Skeletal muscle tissue (tissue), 4 donors: ENCODE measurements around the gene ABCG4. TPM values are rescaled to one million over a fixed set of nuclear protein-coding genes. Genes with fewer than 3 reads are reported as not detected.
"Not testable (repeated sequence)": the region's sequence is repeated elsewhere in the genome, so short reads cannot be mapped to it uniquely, and the experiment has no call there.

Source experiments
- H3K27ac ChIP-seq: one replicate; pipeline ENCODE4 v1.7.0; 2013; ENCODE audit warnings: mild to moderate bottlenecking, low read depth, low read length, inconsistent platforms
- H3K27me3 ChIP-seq, 3 donors: one replicate each; pipeline ENCODE4 v1.7.0; 2013; ENCODE audit warnings: low read length in 3 of 3; ENCODE audit not compliant: control insufficient read depth in 3 of 3, insufficient read depth in 3 of 3
- H3K36me3 ChIP-seq, 3 donors: one replicate each; pipeline ENCODE4 v1.7.0; 2013; ENCODE audit warnings: low read length in 3 of 3; ENCODE audit not compliant: control insufficient read depth in 3 of 3, insufficient read depth in 3 of 3
- H3K4me1 ChIP-seq, 3 donors: one replicate each; pipeline ENCODE4 v1.7.0; 2013; ENCODE audit warnings: low read length in 3 of 3, mild to moderate bottlenecking in 3 of 3; ENCODE audit not compliant: control insufficient read depth in 3 of 3, insufficient read depth in 3 of 3
- H3K4me3 ChIP-seq, 3 donors: one replicate each; pipeline ENCODE4 v1.7.0; 2013; ENCODE audit warnings: low read length in 3 of 3
- H3K9ac ChIP-seq, 3 donors: one replicate each; pipeline ENCODE4 v1.7.0; 2013; ENCODE audit warnings: low read length in 3 of 3, mild to moderate bottlenecking in 3 of 3, moderate library complexity in 2 of 3, low read depth in 1 of 3
- H3K9me3 ChIP-seq, 3 donors: one replicate each; pipeline ENCODE4 v1.7.0; 2013; ENCODE audit warnings: low read length in 3 of 3; ENCODE audit not compliant: control insufficient read depth in 3 of 3
- total RNA-seq: library from RNA; depleted of rRNA; stranded (reverse); fragments of >200 nt; gene quantifications from one replicate; pipeline ENCODE4 v1.2.3, GENCODE V29; 2014
- donor health status: Osteomylitis.

The ABCG4 gene
- total RNA-seq, 1 donor from 2014 or later: under 0.01 TPM

DNA sequence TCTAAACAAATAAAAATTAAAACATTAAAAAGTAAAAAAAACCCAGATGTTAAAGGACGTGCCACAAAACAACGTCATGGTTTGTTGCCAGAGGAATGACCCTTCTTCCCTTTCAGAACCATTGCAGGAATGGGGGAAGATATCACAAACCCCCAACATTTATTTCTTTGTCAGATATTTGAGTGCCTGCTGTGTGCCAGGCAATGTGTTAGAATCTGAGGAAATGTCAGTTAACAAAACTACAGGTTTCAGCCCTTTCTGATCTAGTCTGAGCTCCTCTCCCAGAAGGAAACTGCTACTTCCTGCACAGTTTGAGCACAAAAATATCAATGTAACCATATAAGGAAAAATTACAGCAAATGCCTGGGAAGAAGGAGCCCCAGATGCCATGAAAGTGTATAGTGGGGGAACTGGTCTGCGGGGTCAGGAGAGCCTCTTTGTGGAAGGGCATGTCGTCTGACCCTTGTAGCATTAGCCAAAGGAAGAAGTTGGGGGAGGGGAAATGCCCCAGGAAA is 29.4 kb downstream of the ABCG4 start:
- H3K4me3 ChIP-seq: no peak overlapping the region
- no peaks in the 10 kb centered on the region for H3K27me3 ChIP-seq
- H3K4me1 ChIP-seq: no peaks in the 10 kb centered on the region
- H3K36me3 ChIP-seq: peaks cover 48 to 52% (median 50%) of the 10 kb centered on the region in 3 donors
- no peak overlapping the region for H3K27ac ChIP-seq
- H3K9me3 ChIP-seq: no peaks in the 10 kb centered on the region
- no peak overlapping the region for H3K9ac ChIP-seq

- no peaks in the 10 kb centered on the region for H3K9me3 ChIP-seq
- no peak overlapping the region for H3K27ac ChIP-seq
- H3K4me1 ChIP-seq: no peaks in the 10 kb centered on the region
- H3K27me3 ChIP-seq: no peaks in the 10 kb centered on the region
- H3K36me3 ChIP-seq: peaks cover 44 to 49% (median 44%) of the 10 kb centered on the region in 3 donors
- H3K4me3 ChIP-seq: no peak overlapping the region
- H3K9ac ChIP-seq: no peak overlapping the region
Measured at GRCh38 chr11:119179342-119179741, 30.5 kb downstream of the ABCG4 start.

DNA sequence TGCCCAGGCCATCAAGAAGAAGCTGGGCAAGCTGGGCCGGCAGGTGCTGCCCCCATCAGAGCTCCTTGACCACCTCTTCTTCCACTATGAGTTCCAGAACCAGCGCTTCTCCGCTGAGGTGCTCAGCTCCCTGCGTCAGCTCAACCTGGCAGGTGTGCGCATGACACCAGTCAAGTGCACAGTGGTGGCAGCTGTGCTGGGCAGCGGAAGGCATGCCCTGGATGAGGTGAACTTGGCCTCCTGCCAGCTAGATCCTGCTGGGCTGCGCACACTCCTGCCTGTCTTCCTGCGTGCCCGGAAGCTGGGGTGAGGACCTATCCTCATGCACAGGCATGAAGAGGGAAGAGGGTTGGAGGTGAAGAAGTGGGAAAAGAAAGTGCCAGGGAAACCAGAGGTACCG is 31.1 kb downstream of the ABCG4 start:
- Histone ChIP-seq H3K4me1 (no peaks in the 10 kb centered on the region), H3K9me3 (no peaks in the 10 kb centered on the region), H3K4me3 (no peak overlapping the region), H3K27me3 (no peaks in the 10 kb centered on the region), H3K9ac (no peak overlapping the region), H3K27ac (no peak overlapping the region), H3K36me3 (peaks cover 37 to 43% (median 38%) of the 10 kb centered on the region in 3 donors)

DNA sequence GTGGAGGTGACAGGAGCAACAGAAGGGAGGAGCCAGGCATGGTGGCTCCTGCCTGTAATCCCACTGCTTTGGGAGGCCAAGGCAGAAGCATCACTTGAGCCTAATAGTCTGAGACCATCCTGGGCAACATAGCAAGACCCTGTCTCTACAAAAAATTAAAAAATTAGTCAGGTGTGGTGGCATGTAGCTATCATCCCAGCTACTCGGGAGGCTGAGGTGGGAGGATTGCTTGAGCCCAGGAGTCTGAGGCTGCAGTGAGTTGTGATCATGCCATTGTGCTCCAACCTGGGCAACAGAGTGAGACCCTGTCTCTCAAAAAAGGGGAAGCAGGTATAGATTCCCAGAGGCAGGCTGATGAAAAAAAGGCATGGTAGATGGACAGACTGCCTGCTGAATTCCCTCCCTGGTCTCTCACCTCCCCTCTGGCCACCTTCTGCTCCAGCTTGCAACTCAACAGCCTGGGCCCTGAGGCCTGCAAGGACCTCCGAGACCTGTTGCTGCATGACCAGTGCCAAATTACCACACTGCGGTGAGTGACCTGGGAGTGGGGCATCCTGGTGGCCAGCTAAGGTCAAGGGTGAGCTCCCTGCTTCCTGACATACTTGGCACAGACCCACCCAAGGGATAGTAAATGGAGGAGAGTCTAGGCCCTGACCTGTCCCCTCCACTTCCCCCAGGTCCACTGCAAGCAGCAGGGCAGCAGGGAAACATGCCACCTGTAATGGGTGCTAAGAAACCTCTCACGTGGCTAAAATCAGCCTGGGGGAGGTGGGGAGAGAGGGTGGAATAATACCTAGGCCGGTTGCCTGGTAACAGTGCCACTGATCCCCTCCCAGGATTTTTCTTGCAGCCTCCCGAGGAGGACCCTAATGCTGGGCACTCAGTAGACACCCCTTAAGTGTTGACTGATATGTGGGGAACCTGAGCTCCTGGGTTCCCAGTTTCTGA is 32.2 kb downstream of the ABCG4 start:
- Histone ChIP-seq H3K36me3 (peaks cover 28 to 35% (median 31%) of the 10 kb centered on the region in 3 donors), H3K27ac (no peak overlapping the region), H3K27me3 (peaks cover 0 to 2% (median 0%) of the 10 kb centered on the region in 3 donors), H3K4me1 (no peaks in the 10 kb centered on the region), H3K9me3 (no peaks in the 10 kb centered on the region), H3K4me3 (no peak overlapping the region), H3K9ac (no peak overlapping the region)

GRCh38 chr11:119181677-119182412 is 33.0 kb downstream of the ABCG4 start:
- no peaks in the 10 kb centered on the region for H3K9me3 ChIP-seq
- peaks cover 0 to 8% (median 6%) of the 10 kb centered on the region in 3 donors for H3K27me3 ChIP-seq
- H3K9ac ChIP-seq: no peak overlapping the region
- H3K4me3 ChIP-seq: no peak overlapping the region
- no peaks in the 10 kb centered on the region for H3K4me1 ChIP-seq
- no peak overlapping the region for H3K27ac ChIP-seq
- peaks cover 28 to 35% (median 31%) of the 10 kb centered on the region in 3 donors for H3K36me3 ChIP-seq

GRCh38 chr11:119184399-119184798 is 35.5 kb downstream of the ABCG4 start:
- H3K4me1 ChIP-seq, H3K9me3 ChIP-seq, H3K27ac ChIP-seq, H3K4me3 ChIP-seq, H3K9ac ChIP-seq: not testable (repeated sequence)
- Histone ChIP-seq H3K36me3 (peaks cover 24 to 29% (median 26%) of the 10 kb centered on the region in 3 donors), H3K27me3 (peaks cover 0 to 15% (median 6%) of the 10 kb centered on the region in 3 donors)

- H3K4me1 ChIP-seq: no peaks in the 10 kb centered on the region
- no peak overlapping the region for H3K9ac ChIP-seq
- H3K4me3 ChIP-seq: no peak overlapping the region
- peaks cover 0 to 15% (median 6%) of the 10 kb centered on the region in 3 donors for H3K27me3 ChIP-seq
- H3K27ac ChIP-seq: no peak overlapping the region
- H3K36me3 ChIP-seq: peaks cover 13 to 21% (median 14%) of the 10 kb centered on the region in 3 donors
- H3K9me3 ChIP-seq: no peaks in the 10 kb centered on the region
Measured at GRCh38 chr11:119185981-119186634, 37.3 kb downstream of the ABCG4 start.

- H3K36me3 ChIP-seq: peaks cover 4 to 10% (median 6%) of the 10 kb centered on the region in 3 donors
- no peaks in the 10 kb centered on the region for H3K9me3 ChIP-seq
- no peaks in the 10 kb centered on the region for H3K4me1 ChIP-seq
- H3K27ac ChIP-seq: no peak overlapping the region
- H3K9ac ChIP-seq: no peak overlapping the region
- H3K27me3 ChIP-seq: peaks cover 0 to 15% (median 6%) of the 10 kb centered on the region in 3 donors
- H3K4me3 ChIP-seq: no peak overlapping the region
Measured at GRCh38 chr11:119187123-119187892, 38.5 kb downstream of the ABCG4 start.

GRCh38 chr11:119188067-119188466 is 39.2 kb downstream of the ABCG4 start:
- Histone ChIP-seq H3K4me1 (no peaks in the 10 kb centered on the region), H3K27me3 (peaks cover 0 to 15% (median 6%) of the 10 kb centered on the region in 3 donors), H3K9me3 (no peaks in the 10 kb centered on the region), H3K27ac (no peak overlapping the region), H3K9ac (no peak overlapping the region), H3K36me3 (peaks cover 4 to 8% (median 5%) of the 10 kb centered on the region in 3 donors), H3K4me3 (no peak overlapping the region)
